Measurements from ENCODE around the gene ST3GAL4. TPM values are rescaled to one million over a fixed set of nuclear protein-coding genes. Genes with fewer than 3 reads are reported as not detected.
A peak's percentile ranks its signal among the peaks of the same experiment; 100 is the strongest.

Gene ST3GAL4
- total RNA-seq, 2 experiments from 2014 or later = 1.6 TPM

DNA sequence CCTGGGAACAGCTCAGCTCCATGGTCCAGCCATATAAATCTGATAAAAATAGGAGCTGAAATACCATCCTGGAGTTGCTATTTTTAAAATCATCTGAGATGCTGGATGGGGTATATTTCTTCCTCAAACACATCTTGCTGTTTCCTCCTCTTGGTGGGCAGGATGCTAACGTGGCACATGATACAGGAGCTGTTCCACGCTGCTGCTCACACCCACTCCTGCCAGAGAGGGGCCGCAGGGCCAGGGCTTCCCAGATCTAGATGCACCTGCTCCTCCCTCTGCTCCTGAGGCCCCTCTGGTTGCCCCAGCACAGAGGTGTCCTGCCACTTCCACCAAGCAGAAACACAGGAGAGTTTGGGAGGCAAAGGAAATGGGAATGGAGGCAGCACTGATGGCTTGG is 3.3 kb upstream of the ST3GAL4 start:
- no peak overlapping the region for H3K4me3 ChIP-seq (ENCODE audit: low read length)
- H3K4me1 ChIP-seq (ENCODE audit: insufficient read depth, low read length) = peaks cover 22% of the 10 kb centered on the region
- H3K27me3 ChIP-seq (ENCODE audit: control insufficient read depth in 1 of 2, insufficient read depth in 2 of 2, low read length in 2 of 2) = no peaks in the 10 kb centered on the region
- Mint-ChIP-seq H3K27ac (no peak overlapping the region), H3K9me3 (no peaks in the 10 kb centered on the region), H3K36me3 (ENCODE audit: low read depth) (peaks cover 9% of the 10 kb centered on the region), H3K4me3 (no peak overlapping the region), H3K4me1 (ENCODE audit: low read depth) (peaks cover 36% of the 10 kb centered on the region), H3K27me3 (no peaks in the 10 kb centered on the region)
- no peak for DNase-seq
- CTCF ChIA-PET = no interaction called here
- POLR2A ChIA-PET = no interaction called here
- ATAC-seq (ENCODE audit: poor library complexity) = no peak
- no peaks in the 10 kb centered on the region for H3K9me3 ChIP-seq (ENCODE audit: control insufficient read depth in 1 of 2, insufficient read depth in 1 of 2, low read length in 2 of 2)
- H3K27ac ChIP-seq (ENCODE audit: low read depth in 1 of 2, low read length in 2 of 2) = no peak overlapping the region
- peaks cover 2% of the 10 kb centered on the region for H3K36me3 ChIP-seq (ENCODE audit: insufficient read depth, low read length)
- intact Hi-C loops (cut with DNase I, micrococcal nuclease) = no loop called here
- TF ChIP-seq, protein P1, sequence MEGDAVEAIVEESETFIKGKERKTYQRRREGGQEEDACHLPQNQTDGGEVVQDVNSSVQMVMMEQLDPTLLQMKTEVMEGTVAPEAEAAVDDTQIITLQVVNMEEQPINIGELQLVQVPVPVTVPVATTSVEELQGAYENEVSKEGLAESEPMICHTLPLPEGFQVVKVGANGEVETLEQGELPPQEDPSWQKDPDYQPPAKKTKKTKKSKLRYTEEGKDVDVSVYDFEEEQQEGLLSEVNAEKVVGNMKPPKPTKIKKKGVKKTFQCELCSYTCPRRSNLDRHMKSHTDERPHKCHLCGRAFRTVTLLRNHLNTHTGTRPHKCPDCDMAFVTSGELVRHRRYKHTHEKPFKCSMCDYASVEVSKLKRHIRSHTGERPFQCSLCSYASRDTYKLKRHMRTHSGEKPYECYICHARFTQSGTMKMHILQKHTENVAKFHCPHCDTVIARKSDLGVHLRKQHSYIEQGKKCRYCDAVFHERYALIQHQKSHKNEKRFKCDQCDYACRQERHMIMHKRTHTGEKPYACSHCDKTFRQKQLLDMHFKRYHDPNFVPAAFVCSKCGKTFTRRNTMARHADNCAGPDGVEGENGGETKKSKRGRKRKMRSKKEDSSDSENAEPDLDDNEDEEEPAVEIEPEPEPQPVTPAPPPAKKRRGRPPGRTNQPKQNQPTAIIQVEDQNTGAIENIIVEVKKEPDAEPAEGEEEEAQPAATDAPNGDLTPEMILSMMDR (IDR thresholded peaks at IDR 0.05) = no peak

GRCh38 chr11:126352934-126353801 is 2.3 kb upstream of the ST3GAL4 start:
- H3K4me1 ChIP-seq (ENCODE audit: insufficient read depth, low read length) = peaks cover 23% of the 10 kb centered on the region

DNA sequence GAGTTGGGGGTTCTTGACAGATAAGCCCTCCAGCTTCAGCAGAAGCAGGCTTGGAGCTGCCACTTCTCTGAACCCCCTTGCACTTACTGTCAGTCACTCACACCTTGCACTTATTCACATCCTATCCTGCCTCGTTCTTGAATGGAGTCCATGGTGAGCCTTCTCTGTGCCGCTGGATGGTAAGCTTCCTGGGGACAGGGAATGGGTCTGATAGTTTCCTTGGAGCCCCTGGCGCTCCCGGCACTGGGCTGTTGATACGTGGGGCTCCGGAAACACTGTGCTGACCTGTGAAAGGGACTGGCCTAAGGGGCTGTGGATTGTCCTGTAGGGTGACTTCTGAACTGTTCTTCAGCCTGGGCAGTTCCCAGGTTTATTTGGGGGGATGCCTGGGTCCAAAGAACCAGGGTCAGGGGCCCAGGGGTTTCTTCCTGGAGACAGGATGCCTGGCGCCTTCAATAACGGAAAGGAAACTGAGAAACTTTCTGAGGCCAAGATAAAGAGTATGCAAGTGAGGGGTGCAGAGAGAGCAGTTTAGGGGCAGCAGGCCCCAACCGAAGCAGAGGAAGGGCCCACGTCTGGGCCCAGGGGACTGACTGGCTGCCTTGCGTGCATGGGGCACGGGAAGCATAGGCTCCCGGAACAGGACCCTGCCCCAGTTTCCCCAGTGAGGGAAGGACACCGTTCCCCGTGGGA is 709 bp upstream of the ST3GAL4 start:
- H3K27ac ChIP-seq (ENCODE audit: low read depth in 1 of 2, low read length in 2 of 2) = no peak overlapping the region
- intact Hi-C loops (cut with DNase I, micrococcal nuclease) = no loop called here
- Mint-ChIP-seq H3K27ac (no peak overlapping the region), H3K4me3 (peak overlapping the region; percentile 88), H3K4me1 (ENCODE audit: low read depth) (peaks cover 37% of the 10 kb centered on the region), H3K27me3 (no peaks in the 10 kb centered on the region), H3K9me3 (no peaks in the 10 kb centered on the region), H3K36me3 (ENCODE audit: low read depth) (no peaks in the 10 kb centered on the region)
- no peak for ATAC-seq (ENCODE audit: poor library complexity)
- TF ChIP-seq, protein P1 (IDR thresholded peaks at IDR 0.05) = no peak
- no peaks in the 10 kb centered on the region for H3K27me3 ChIP-seq (ENCODE audit: control insufficient read depth in 1 of 2, insufficient read depth in 2 of 2, low read length in 2 of 2)
- no peaks in the 10 kb centered on the region for H3K9me3 ChIP-seq (ENCODE audit: control insufficient read depth in 1 of 2, insufficient read depth in 1 of 2, low read length in 2 of 2)
- CTCF ChIA-PET = no interaction called here
- DNase-seq = no peak
- POLR2A ChIA-PET = interaction anchor here (1.0 to 1.7 kb wide), 5 partner anchors 42 to 161 kb away, joined by 3 to 8 read pairs (median 5); partner anchors contain the start of genes FOXRED1, SRPRA and TIRAP
- no peaks in the 10 kb centered on the region for H3K36me3 ChIP-seq (ENCODE audit: insufficient read depth, low read length)
- H3K4me1 ChIP-seq (ENCODE audit: insufficient read depth, low read length) = peaks cover 23% of the 10 kb centered on the region
- H3K4me3 ChIP-seq (ENCODE audit: low read length) = peak overlapping the region; percentile 58

More at GRCh38 chr11:126352934-126353801, 2.3 kb upstream of the ST3GAL4 start:
- CTCF ChIA-PET = no interaction called here
- ATAC-seq (ENCODE audit: poor library complexity) (no peak), DNase-seq (peak in 1 of 14 experiments; percentile 19)
- Histone ChIP-seq H3K27ac (ENCODE audit: low read depth in 1 of 2, low read length in 2 of 2) (no peak overlapping the region), H3K9me3 (ENCODE audit: control insufficient read depth in 1 of 2, insufficient read depth in 1 of 2, low read length in 2 of 2) (no peaks in the 10 kb centered on the region), H3K36me3 (ENCODE audit: insufficient read depth, low read length) (no peaks in the 10 kb centered on the region), H3K27me3 (ENCODE audit: control insufficient read depth in 1 of 2, insufficient read depth in 2 of 2, low read length in 2 of 2) (no peaks in the 10 kb centered on the region), H3K4me3 (ENCODE audit: low read length) (no peak overlapping the region)
- H3K27ac Mint-ChIP-seq = no peak overlapping the region
- no peaks in the 10 kb centered on the region for H3K27me3 Mint-ChIP-seq
- peaks cover 6% of the 10 kb centered on the region for H3K36me3 Mint-ChIP-seq (ENCODE audit: low read depth)
- H3K9me3 Mint-ChIP-seq = no peaks in the 10 kb centered on the region
- peak overlapping the region; percentile 76 for H3K4me3 Mint-ChIP-seq
- intact Hi-C loops (cut with DNase I, micrococcal nuclease) = no loop called here
- POLR2A ChIA-PET = interaction anchor here (0.6 to 0.8 kb wide), 2 partner anchors 11 to 35 kb away, joined by 3 to 5 read pairs; no protein-coding TSS in a partner anchor
- H3K4me1 Mint-ChIP-seq (ENCODE audit: low read depth) = peaks cover 37% of the 10 kb centered on the region
- TF ChIP-seq, protein P1 (IDR thresholded peaks at IDR 0.05) = peak; percentile 28
